ENCODE measurements around the gene ADCYAP1R1. TPM values are rescaled to one million over a fixed set of nuclear protein-coding genes. Genes with fewer than 3 reads are reported as not detected.

ADCYAP1R1 gene
- total RNA-seq, 1 donor from 2014 or later: 7.8 TPM

DNA sequence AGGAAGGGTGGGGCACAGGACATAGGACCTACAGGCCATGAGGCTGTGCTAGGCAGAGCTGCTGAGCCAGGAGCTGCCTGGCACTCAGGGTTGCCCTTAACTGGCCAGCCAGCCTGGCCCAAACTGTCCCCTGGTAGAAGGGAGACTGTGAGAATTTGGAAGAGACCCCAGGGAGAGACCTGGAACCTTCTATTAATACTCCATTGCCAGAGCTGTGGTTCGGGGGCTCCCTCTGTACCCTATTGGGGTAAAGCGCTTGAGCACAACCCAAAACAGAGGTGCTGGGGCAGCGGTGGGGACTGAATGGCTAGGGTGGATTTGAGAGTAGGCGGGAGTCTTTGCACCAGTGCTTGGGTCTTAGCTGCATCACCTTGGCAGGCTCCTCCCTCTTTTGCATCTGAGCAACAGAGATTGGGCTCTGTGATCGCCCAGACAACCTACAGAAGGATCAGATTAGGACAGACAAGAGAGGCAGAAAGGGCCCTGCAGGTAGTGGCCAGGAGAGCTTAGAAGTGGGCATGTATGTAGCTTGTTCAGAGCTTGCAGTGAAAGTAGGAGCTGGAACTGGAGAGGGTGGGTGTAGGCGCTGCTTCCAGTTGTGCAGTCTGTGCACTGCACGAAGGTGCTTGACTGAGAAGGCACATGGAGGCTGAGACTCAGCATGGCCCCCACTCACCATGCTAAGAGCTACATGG, 53.3 kb downstream of the ADCYAP1R1 start:
- H3K27ac ChIP-seq: no peak overlapping the region
- no peak overlapping the region for H3K4me3 ChIP-seq
- peak in 1 of 2 donors; percentile 37 for DNase-seq (ENCODE audit: low spot score in 2 of 2)
- no peaks in the 10 kb centered on the region for H3K4me1 ChIP-seq
- intact Hi-C loops (cut with DNase I): no loop called here
- no peaks in the 10 kb centered on the region for H3K36me3 ChIP-seq
- H3K9me3 ChIP-seq: no peaks in the 10 kb centered on the region
- no peaks in the 10 kb centered on the region for H3K27me3 ChIP-seq
- no peak for TF ChIP-seq CTCF (IDR thresholded peaks at IDR 0.05)

- DNase-seq (ENCODE audit: low spot score in 2 of 2): peak in 1 of 2 donors; percentile 53
- H3K9me3 ChIP-seq: no peaks in the 10 kb centered on the region
- intact Hi-C loops (cut with DNase I): no loop called here
- H3K36me3 ChIP-seq: no peaks in the 10 kb centered on the region
- H3K4me3 ChIP-seq: no peak overlapping the region
- H3K27me3 ChIP-seq: no peaks in the 10 kb centered on the region
- no peak for TF ChIP-seq CTCF (IDR thresholded peaks at IDR 0.05)
- H3K27ac ChIP-seq: no peak overlapping the region
- H3K4me1 ChIP-seq: no peaks in the 10 kb centered on the region
Measured at GRCh38 chr7:31106303-31107105, 54.4 kb downstream of the ADCYAP1R1 start.

DNA sequence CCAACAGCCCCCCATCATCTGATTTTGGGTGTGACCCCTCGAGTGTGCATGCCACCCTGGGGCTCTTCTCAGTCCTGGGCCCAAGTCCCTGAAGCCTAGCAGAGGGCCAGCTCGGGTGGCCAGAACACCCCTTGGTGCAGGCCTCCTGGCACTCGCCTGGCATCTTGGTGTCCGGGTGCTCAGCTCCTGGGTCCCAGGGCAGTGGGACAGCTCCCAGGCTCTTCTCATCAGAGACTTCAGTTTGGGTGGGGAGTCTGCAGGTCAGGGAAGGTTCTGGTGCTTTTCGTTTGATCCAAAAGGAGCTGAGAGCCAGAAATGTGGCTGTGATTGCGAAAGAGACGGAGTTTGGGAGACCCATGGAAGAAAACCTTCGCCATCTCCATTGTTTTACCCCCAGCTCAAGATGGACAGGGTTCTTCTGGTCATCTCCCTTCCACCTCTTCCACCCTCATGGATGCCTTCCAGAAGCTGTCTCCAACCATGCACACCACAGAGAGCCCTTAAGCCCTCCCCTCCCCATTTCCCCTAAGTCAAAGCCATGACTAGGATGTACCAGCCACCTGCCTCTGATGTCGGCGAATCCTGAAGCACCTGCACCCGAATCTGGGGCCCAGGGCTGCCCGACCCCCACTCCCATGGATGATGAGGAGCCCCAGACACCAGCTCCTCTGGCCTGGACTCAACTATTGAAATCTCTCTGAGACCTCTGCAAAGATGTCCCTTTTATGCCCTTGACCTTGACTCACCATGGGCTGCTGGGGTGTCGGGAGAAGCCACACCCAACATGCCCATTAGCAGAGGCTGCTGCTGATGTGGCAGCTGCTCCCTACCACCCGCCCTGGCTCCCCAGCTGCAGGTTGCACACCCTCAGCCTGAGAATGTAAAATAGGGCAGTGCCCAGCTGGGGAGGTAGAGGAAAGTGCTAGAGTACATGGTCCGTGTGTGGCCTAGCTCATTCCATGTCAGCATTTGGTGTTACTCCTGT, 55.3 kb downstream of the ADCYAP1R1 start:
- H3K9me3 ChIP-seq: no peaks in the 10 kb centered on the region
- H3K27me3 ChIP-seq: no peaks in the 10 kb centered on the region
- no peak overlapping the region for H3K27ac ChIP-seq
- intact Hi-C loops (cut with DNase I): no loop called here
- no peaks in the 10 kb centered on the region for H3K36me3 ChIP-seq
- DNase-seq (ENCODE audit: low spot score in 2 of 2): peak in 1 of 2 donors; percentile 43
- no peak for TF ChIP-seq CTCF (IDR thresholded peaks at IDR 0.05)
- no peak overlapping the region for H3K4me3 ChIP-seq
- H3K4me1 ChIP-seq: no peaks in the 10 kb centered on the region

DNA sequence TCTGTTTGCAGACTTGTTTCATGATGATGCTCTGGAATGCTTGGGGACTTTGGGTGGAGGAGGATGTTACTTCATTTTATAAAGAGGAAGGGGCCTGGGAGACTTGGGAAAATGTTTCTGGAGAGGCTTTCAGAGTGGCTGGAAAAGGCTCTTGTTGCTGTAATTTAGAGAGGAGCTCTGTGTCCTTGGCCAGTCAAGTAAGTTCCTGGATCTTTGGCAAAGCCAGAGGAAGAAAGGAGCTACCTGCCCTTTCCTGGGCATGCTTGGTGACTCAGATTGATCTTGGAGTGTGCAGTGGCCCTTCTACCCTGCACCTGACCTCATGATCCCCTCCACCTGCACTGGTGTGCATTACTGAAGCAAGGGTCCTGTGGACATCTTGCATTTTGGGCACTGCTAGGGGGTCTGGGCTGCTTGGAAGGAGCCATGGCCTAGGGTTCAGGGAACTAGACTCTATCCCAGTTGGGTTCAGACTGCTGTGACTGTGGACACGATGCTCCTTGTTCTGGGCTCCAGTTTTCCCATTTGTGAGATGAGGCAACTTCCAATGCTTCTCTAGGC, 56.1 kb downstream of the ADCYAP1R1 start:
- no peaks in the 10 kb centered on the region for H3K36me3 ChIP-seq
- H3K4me3 ChIP-seq: no peak overlapping the region
- intact Hi-C loops (cut with DNase I): no loop called here
- H3K4me1 ChIP-seq: no peaks in the 10 kb centered on the region
- H3K27ac ChIP-seq: no peak overlapping the region
- H3K9me3 ChIP-seq: no peaks in the 10 kb centered on the region
- TF ChIP-seq CTCF (IDR thresholded peaks at IDR 0.05): no peak
- DNase-seq (ENCODE audit: low spot score in 2 of 2): peak in 1 of 2 donors; percentile 31
- H3K27me3 ChIP-seq: no peaks in the 10 kb centered on the region

GRCh38 chr7:31109751-31110150, 57.6 kb downstream of the ADCYAP1R1 start:
- Histone ChIP-seq H3K36me3 (no peaks in the 10 kb centered on the region), H3K4me1 (no peaks in the 10 kb centered on the region), H3K4me3 (no peak overlapping the region), H3K9me3 (no peaks in the 10 kb centered on the region), H3K27me3 (no peaks in the 10 kb centered on the region), H3K27ac (no peak overlapping the region)
- intact Hi-C loops (cut with DNase I): no loop called here
- TF ChIP-seq CTCF (IDR thresholded peaks at IDR 0.05): no peak
- no peak for DNase-seq (ENCODE audit: low spot score in 2 of 2)

Measured in ascending aorta (tissue), 2 donors.